Fibroblast of upper back skin (primary cell): ENCODE results near the gene TMEM167A.

Source experiments
- DNase-seq: peaks from one replicate; pipeline ENCODE4 v3.0.0-alpha.2; 2013

Gene TMEM167A

GRCh38 chr5:83034528-83035207 lies 42.5 kb downstream of the TMEM167A start:
- no peak for DNase-seq

GRCh38 chr5:83034036-83034435 lies 43.2 kb downstream of the TMEM167A start:
- DNase-seq: no peak

- DNase-seq: no peak
These were observed 45.8 kb downstream of the TMEM167A start for GRCh38 chr5:83031381-83031780.

- peak; percentile 54 for DNase-seq
These were observed 47.3 kb downstream of the TMEM167A start for GRCh38 chr5:83029912-83030311.

- DNase-seq: no peak
These were observed 50.1 kb downstream of the TMEM167A start for GRCh38 chr5:83026930-83027687.

- DNase-seq: no peak
These were observed 50.7 kb downstream of the TMEM167A start for GRCh38 chr5:83026516-83026915.

- DNase-seq: no peak
These were observed 51.3 kb downstream of the TMEM167A start for GRCh38 chr5:83025690-83026478.

- DNase-seq: no peak
These were observed 54.9 kb downstream of the TMEM167A start for GRCh38 chr5:83022334-83022733.

- peak; percentile 19 for DNase-seq
These were observed 61.5 kb downstream of the TMEM167A start for GRCh38 chr5:83015676-83016075.

- no peak for DNase-seq
These were observed 65.2 kb downstream of the TMEM167A start for GRCh38 chr5:83011985-83012384.

- no peak for DNase-seq
These were observed 67.8 kb downstream of the TMEM167A start for GRCh38 chr5:83009408-83009807.

GRCh38 chr5:83007755-83008154 lies 69.4 kb downstream of the TMEM167A start:
- no peak for DNase-seq

GRCh38 chr5:83006683-83007283 lies 70.4 kb downstream of the TMEM167A start:
- no peak for DNase-seq

- DNase-seq: no peak
These were observed 73.4 kb downstream of the TMEM167A start for GRCh38 chr5:83003791-83004190.
